PFSK-1 (cell line): ENCODE data around the gene ULK4.

Source experiments
- FOXP2 ChIP-seq: optimal IDR thresholded peaks from 2 replicates; pipeline ENCODE3; 2011; ENCODE audit warnings: borderline replicate concordance, control low read depth, inconsistent platforms; ENCODE audit not compliant: insufficient read depth; ENCODE audit errors: extremely low read length, extremely low read depth
- POLR2AphosphoS5 ChIP-seq: IDR thresholded peaks from 2 replicates; pipeline ENCODE4 v1.6.1; 2012; ENCODE audit warnings: low read depth, mild to moderate bottlenecking, control low read depth, low read length, moderate library complexity
- REST ChIP-seq, 2 experiments: IDR thresholded peaks; 2 replicates each; pipeline versions ENCODE4 v1.6.1 to v1.8.0; 2011 to 2012; ENCODE audit warnings: low read depth in 2 of 2, low read length in 2 of 2, control low read depth in 1 of 2, inconsistent platforms in 1 of 2, mild to moderate bottlenecking in 1 of 2, moderate library complexity in 1 of 2; ENCODE audit not compliant: insufficient read depth in 1 of 2
- SIN3A ChIP-seq: IDR thresholded peaks from 2 replicates; pipeline ENCODE4 v1.6.1; 2012; ENCODE audit warnings: mild to moderate bottlenecking, low read length, moderate library complexity, borderline replicate concordance; ENCODE audit not compliant: insufficient read depth
- TAF1 ChIP-seq: IDR thresholded peaks from 2 replicates; pipeline ENCODE4 v1.6.1; 2012; ENCODE audit warnings: low read length, control low read depth, borderline replicate concordance; ENCODE audit not compliant: insufficient read depth

ULK4 gene

GRCh38 chr3:41308119-41308518 is 653.8 kb downstream of the ULK4 start:
- TF ChIP-seq SIN3A (no peak), REST (IDR thresholded peaks at IDR 0.05; ENCODE audit: insufficient read depth in 1 of 2, low read depth in 2 of 2, low read length in 2 of 2) (no peak), FOXP2 (no peak), TAF1 (no peak), POLR2AphosphoS5 (no peak)

GRCh38 chr3:41307065-41307464 is 654.8 kb downstream of the ULK4 start:
- TF ChIP-seq TAF1 = no peak
- TF ChIP-seq SIN3A = no peak
- TF ChIP-seq FOXP2 = no peak
- no peak for TF ChIP-seq POLR2AphosphoS5
- TF ChIP-seq REST (IDR thresholded peaks at IDR 0.05; ENCODE audit: insufficient read depth in 1 of 2, low read depth in 2 of 2, low read length in 2 of 2) = no peak

- no peak for TF ChIP-seq POLR2AphosphoS5
- TF ChIP-seq TAF1 = no peak
- no peak for TF ChIP-seq SIN3A
- no peak for TF ChIP-seq REST (IDR thresholded peaks at IDR 0.05; ENCODE audit: insufficient read depth in 1 of 2, low read depth in 2 of 2, low read length in 2 of 2)
- no peak for TF ChIP-seq FOXP2
Observed at GRCh38 chr3:41304593-41304992, 657.3 kb downstream of the ULK4 start.

- TF ChIP-seq FOXP2 = no peak
Observed at GRCh38 chr3:41302295-41302694, 659.6 kb downstream of the ULK4 start.

- no peak for TF ChIP-seq TAF1
- no peak for TF ChIP-seq FOXP2
- TF ChIP-seq SIN3A = no peak
- no peak for TF ChIP-seq POLR2AphosphoS5
- no peak for TF ChIP-seq REST (IDR thresholded peaks at IDR 0.05; ENCODE audit: insufficient read depth in 1 of 2, low read depth in 2 of 2, low read length in 2 of 2)
Observed at GRCh38 chr3:41301548-41301947, 660.4 kb downstream of the ULK4 start.

- no peak for TF ChIP-seq TAF1
- TF ChIP-seq REST (IDR thresholded peaks at IDR 0.05; ENCODE audit: insufficient read depth in 1 of 2, low read depth in 2 of 2, low read length in 2 of 2) = no peak
- TF ChIP-seq FOXP2 = no peak
- no peak for TF ChIP-seq SIN3A
- TF ChIP-seq POLR2AphosphoS5 = no peak
Observed at GRCh38 chr3:41299036-41299435, 662.9 kb downstream of the ULK4 start.
